SW480 (cell line): Measurements from ENCODE around the gene TM9SF1.
A peak's percentile ranks its signal among the peaks of the same experiment; 100 is the strongest.

ENCODE experiments used
- DNase-seq: peaks from one replicate; pipeline ENCODE4 v3.0.0-alpha.2; 2016; ENCODE audit warnings: low spot score

Gene TM9SF1

DNA sequence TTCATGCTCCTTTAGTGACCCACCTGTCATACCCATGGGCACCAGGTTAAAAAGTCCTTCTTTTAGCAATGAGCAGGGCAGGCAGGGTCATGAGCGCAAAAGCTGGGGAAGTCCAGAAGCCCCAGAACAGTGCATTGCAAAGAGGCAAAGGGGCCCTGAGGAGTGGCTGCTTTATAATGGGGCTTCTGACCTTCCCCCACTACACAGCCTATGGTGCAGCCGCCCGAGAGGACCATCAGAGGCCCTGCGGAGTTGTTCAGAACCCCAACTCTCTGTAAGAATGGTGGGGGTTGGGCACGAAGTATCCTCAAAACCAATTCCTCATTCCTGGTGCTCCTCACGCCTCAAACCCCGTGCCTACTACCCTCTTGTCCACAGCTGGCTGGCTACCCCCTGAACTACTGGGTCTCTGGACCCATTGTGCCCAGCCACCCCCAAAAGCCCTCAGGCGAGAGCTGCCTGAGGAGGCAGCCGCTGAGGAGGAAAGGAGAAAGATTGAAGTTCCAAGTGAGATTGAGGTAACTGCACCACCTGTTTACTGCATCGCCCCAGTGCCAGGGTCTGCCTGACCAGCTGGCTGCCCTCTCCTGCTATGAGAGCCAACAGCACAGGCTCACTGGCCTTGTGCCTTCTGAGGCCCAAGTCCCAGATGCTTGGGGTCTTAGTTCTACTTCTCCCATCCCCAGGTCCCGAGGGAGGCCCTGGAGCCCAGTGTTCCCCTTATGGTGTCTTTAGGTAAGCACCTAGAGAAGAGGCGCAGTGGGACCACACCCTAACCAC lies 16.7 kb downstream of the TM9SF1 start:
- no peak for DNase-seq

DNA sequence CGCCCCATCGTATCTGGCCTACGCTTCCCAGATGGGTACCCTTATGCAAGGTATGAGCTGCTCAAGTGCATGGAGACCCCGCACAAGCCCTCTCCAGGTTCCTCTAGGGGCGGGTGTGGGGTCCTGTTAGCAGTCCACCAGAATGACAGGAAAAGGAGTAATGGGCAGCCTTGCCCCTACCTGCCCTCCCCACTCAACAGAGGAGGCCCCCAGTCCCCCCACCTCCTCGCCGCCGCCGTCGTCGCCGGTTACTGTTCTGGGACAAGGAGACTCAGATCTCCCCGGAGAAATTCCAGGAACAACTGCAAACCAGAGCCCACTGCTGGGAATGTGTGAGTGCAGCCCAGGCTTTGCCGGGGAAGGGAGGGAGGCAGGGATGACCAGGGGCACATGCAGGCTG lies 17.4 kb downstream of the TM9SF1 start:
- DNase-seq = no peak

DNA sequence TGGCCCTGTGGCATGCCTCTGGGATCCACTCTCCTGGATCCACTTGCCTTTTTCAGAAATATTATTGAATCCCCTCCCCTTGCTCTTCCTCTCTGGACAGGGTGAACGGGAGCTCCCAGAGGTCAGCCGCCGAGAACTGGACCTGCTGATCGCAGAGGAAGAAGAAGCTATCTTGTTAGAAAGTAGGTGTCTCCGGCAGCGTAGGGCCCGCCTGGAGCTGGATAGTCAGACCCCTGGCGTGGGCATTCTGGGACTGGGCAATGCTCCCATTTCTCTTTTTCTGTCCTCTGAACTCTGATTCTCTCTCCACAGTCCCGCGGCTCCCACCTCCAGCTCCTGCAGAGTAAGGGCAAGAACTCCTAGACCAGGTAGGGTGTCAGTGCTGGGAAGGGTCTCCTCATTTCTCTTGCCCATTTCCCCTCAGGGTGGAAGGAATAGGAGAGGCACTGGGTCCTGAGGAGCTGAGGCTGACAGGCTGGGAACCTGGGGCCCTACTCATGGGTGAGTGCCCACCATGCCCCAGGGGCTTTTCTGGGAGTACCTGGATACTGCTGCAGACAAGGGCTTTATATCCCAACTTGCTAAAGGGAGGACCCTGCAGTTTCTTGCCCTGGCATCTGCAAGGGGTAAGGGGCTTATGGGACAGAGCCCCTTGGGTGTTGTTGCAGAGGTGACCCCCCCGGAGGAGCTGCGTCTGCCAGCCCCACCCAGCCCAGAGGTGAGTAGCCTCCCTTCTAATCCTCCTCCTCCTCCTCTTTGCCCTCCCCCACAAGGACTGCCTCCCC lies 18.0 kb downstream of the TM9SF1 start:
- no peak for DNase-seq

DNA sequence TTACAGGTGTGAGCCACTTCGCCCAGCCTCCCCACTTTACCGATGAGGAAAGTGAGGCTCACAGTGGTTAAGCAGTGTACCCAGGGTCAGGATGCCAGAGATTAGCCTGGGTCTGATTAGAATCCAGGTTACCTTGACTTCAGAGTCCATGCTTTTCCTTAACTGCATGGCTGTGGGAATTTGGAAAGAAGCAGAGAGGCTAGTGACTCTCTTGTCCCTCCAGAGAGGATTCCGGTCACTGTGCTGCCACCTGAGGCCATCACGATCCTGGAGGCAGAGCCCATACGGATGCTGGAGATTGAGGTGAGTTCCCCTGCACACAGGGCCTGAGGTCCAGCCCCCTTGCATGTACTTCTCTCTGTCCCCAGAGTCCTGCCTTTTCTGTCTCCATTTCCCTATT lies 18.6 kb downstream of the TM9SF1 start:
- no peak for DNase-seq

DNA sequence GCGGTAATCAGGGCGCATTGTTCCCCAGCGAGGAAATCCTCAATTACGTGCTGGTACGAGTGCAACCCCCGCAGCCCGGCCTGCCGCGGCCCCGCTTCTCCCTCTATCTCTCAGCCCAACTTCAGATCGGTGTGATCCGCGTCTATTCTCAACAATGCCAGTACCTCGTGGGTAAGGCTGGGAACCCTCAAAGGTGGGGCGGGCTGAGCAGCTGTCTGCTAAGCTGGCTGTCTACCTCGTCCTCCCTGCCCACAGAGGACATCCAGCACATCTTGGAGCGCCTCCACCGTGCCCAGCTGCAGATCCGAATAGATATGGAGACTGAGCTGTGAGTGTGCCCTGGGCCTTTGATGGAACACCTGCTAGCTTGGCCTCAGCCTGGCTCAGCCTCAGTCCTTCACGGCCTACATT lies 22.4 kb downstream of the TM9SF1 start:
- no peak for DNase-seq

DNA sequence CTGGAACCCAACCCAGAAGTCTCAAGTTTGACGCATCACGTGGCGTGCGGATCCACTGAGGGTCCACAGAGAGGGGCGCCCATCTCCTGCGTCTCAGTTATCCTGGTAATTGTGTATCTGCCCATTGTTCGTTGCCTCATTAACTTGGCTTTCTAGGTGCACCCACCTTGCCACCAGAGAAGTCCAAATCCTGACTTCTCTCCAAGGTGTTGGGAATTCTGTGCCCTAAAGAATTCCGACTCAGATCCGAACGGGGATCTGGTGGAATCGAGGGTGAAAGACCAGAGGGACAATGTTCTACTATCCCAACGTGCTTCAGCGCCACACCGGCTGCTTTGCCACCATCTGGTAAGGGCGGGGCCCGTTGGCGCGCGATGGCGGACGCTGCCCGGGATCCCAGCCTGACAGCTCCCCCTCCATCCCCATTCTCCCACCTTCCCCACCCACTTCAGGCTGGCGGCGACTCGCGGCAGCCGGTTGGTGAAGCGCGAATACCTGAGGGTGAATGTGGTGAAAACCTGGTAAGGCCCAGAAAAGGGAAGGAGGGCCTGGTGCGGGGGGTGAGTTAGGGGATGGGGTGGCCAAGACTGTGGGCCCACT lies 22.9 kb downstream of the TM9SF1 start:
- no peak for DNase-seq

DNA sequence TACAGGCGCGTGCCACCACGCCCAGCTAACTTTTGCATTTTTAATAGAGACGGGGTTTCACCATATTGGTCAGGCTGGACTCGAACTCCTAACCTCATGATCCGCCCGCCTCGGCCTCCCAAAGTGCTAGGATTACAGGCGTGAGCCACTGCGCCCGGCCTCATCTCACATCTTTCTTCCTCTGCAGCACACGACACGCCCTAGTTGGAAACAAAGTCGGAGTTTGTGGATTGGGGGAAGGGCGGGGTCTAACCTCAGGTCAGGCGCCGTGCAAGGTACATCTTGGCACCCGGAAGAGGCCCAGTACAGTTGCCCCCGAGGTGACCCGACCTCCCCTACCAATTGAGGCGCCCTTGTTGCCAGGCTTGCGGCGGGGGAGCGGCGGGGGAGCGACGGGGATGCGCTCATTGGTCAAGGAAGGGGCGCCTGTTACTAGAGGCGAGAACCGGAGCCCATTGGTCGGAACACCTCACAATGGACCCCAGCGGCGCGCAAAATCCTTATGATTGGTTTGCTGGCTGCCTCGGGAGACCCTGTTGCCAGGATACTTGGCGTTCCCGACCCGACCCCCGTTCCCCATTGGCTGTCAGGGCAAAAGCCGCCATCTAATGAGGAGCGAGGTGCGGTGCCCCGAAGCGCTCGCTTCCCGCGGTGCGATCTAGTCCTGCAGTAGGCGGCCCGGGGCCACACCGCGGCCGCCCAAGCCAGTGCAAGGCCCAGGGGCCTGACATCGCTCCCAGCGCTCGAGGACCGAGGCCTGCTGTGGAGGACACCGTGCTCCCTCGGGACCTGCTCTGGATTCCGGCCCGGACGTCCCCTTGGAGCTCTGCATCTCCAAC lies 23.6 kb downstream of the TM9SF1 start, which contains the start of gene REC8:
Gene REC8, plus strand, starts transcription at position 659 of the 839 bp plus-strand sequence. CDS start 473 bp downstream, outside the sequence.
- no peak for DNase-seq

DNA sequence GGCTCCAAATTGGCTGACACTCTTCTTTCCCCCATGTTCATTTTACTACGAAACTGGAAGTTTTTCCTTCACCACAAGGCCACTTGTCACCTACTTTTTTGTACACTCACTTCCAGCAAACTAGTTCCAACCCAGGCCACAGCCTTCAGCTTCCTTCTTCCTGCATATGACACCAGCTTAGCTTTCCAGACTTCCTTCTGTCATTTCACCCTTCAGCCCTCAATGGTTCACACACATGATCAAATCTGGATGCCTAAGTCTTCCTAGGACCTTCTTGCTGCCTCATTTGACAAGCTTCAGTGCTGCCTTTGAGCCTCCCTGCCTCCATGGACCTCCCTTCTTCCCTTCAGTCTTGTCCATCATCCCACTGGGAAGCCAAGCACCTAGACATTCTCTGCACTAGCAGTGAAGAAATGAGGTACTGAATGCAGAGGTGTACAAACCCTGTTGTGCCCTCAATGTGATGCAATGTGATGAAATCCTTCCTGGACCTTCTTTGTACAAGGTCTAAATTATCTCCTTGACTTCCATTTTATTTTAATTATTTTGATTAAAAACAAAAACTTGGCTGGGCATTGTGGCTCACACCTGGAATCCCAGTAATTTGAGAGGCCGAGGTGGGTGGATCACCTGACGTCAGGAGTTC lies 27.6 kb downstream of the TM9SF1 start:
- DNase-seq = no peak

DNA sequence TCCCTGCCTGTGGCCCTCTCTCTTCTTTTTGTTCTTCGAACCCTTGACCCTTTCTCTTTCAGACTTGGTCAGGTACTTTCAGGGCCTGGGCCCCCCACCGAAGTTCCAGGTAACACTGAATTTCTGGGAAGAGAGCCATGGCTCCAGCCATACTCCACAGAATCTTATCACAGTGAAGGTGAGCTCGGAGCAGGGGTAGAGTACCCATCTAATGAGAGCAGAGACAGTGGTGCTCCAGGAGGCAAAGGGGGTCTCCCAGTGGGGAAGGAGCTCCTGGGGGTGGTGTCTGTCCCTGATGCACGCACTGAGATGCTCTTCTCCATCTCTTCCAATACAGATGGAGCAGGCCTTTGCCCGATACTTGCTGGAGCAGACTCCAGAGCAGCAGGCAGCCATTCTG lies 29.5 kb downstream of the TM9SF1 start:
- no peak for DNase-seq

DNA sequence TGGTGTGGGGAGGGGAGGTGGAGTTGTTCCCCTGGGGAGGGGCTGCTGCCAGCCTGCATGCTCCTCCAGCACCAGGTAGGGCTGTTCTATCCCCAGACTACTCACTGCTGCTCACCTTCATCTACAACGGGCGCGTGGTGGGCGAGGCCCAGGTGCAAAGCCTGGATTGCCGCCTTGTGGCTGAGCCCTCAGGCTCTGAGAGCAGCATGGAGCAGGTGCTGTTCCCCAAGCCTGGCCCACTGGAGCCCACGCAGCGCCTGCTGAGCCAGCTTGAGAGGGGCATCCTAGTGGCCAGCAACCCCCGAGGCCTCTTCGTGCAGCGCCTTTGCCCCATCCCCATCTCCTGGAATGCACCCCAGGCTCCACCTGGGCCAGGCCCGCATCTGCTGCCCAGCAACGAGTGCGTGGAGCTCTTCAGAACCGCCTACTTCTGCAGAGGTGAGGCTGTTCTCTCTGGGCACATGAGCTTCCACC lies 30.7 kb downstream of the TM9SF1 start:
- no peak for DNase-seq

DNA sequence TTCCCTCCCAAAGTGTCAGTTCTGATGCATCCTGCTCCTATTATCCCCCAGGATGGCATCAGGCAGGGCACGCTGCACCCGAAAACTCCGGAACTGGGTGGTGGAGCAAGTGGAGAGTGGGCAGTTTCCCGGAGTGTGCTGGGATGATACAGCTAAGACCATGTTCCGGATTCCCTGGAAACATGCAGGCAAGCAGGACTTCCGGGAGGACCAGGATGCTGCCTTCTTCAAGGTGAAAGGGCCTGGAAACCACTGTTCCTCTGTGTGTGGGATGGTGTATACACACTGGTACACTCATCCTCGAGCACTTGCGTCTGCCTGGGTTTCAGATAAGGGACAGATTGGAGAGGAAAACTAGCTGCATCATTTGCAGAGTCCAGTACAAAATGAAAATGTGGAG lies 33.1 kb downstream of the TM9SF1 start:
- no peak for DNase-seq

DNA sequence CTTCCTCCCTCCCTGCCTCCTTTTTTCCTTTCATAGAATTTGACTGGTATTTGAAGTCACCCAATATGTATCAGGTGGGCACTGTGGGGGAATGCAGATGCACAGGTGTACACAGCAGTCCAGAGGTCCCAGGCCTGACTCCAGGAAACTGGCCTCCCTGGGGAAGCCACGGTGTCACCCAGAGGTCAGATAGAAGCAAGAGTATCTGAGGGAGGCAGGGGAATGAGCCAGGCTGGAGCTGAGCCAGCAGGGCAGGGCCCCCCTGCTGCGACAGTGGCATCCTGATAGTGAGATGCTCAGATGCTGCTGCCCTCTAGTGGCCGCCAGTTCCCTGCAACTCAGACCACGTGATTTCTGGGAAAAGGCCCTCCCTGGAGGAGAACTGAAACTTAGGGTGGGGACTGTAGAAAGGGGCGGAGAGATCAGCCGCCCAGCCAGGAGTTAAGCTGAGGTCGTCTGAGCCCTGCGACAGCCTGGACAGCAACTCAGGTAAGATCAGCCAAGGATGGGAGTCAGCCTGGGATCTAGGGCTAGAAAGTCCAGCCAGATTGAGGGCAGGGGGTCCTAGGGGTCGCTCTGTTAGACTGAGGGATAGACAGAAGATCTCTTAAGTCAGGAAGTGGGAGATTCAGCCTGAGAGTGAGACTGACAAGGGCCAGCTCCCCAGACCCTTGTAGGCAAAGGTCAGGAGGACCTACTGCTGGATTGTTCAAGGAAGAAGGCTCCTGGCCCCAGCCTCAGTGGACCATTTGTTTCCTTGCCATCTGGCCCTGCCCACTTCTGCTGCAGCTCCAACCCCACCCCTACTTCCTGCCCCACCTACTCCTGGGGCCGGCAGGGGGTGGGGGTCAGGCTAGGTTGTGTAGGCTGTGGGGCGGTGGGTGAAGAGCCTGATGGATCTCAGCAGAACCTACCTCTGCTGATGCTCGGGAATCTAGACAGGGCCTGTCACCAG lies 34.1 kb downstream of the TM9SF1 start, which contains the start of gene IRF9:
Gene IRF9, plus strand, starts transcription at position 416 of the 955 bp plus-strand sequence. CDS start 880 bp downstream, outside the sequence.
- peak; percentile 90 for DNase-seq

DNA sequence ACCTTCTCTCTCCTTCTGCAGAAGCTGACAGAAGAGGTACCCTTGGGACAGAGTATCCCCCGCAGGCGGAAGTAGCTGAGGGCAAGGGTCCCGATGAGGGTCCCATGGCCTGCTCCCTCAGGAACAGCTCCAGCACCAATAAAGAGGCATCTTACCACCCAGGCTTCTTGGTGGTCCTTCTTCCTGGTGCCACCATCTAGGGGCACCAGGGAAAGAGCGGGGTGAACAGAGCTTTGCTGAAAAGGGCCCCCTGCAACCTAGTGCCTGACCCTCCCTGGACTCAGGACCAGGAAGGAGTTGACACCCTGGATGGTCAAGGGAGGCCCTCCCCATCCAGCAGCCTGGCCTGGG lies 34.8 kb downstream of the TM9SF1 start:
- DNase-seq = no peak

DNA sequence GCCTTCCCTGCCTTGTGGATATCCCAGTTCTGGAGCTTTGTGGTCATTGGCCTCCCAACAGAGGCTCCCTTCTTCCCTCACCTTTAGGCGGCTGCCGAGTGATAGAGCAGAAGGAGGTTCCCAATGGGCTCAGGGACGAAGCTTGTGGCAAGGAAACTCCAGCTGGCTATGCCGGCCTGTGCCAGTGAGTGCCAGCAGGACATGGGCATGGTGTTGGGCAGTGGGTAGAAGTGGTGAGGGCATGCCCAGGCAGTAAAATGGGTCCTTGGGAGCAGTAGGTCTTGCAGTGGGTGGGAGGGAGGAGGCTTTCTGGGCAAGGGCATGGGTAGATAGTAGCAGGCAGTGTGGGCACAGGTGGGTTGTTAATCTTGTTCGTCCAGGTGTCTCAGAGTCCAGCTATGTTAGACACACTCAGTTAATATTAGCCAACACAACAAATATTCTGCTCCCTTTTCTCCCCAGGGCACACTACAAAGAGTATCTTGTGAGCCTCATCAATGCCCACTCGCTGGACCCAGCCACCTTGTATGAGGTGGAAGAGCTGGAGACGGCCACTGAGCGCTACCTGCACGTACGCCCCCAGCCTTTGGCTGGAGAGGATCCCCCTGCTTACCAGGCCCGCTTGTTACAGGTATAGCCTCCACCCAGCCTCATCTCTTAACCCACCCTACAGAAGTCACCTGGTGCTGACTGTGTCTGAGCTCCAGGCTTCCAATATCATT lies 35.3 kb downstream of the TM9SF1 start:
- DNase-seq = no peak

DNA sequence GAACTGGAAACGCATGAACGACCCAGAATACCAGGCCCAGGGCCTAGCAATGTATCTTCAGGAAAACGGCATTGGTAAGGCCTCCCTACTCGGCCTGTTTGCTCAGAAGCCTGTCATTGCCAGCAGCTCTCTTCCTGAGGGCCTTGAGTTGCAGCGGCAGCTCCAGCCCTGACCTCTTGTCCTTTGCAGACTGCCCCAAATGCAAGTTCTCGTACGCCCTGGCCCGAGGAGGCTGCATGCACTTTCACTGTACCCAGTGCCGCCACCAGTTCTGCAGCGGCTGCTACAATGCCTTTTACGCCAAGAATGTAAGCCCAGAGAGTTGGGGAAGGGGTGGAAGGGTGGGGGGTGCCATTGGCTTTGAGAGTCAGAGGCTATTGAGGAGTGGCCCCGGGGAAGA lies 37.9 kb downstream of the TM9SF1 start:
- no peak for DNase-seq

DNA sequence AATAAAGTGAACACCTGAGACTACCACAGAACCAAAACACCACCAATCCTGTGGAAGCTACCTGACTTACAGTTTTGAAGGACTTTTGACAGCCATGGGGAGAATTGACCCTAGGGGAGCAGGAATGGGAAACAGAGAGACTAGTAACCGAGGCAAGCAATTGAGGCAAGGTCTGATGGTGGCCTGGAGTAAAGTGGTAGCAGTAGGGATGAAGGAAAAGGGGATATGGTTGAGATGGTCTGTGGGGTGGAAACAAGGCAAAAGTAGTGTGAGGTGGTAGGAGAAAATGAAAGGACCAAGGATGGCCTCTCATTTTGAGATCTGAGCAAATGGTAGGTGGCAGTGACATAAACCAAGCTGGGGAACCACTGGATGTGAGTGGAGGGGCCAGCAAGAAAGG lies 38.4 kb downstream of the TM9SF1 start:
- no peak for DNase-seq

DNA sequence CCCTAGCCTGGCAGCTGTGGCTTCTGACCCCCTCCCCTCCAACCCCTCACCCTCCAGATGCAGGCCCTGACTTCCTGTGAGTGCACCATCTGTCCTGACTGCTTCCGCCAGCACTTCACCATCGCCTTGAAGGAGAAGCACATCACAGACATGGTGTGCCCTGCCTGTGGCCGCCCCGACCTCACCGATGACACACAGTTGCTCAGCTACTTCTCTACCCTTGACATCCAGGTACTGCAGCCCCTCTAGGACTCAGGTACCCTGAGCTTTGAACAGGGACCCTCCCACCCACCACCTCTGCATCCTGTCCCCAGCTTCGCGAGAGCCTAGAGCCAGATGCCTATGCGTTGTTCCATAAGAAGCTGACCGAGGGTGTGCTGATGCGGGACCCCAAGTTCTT lies 40.1 kb downstream of the TM9SF1 start:
- DNase-seq = no peak

DNA sequence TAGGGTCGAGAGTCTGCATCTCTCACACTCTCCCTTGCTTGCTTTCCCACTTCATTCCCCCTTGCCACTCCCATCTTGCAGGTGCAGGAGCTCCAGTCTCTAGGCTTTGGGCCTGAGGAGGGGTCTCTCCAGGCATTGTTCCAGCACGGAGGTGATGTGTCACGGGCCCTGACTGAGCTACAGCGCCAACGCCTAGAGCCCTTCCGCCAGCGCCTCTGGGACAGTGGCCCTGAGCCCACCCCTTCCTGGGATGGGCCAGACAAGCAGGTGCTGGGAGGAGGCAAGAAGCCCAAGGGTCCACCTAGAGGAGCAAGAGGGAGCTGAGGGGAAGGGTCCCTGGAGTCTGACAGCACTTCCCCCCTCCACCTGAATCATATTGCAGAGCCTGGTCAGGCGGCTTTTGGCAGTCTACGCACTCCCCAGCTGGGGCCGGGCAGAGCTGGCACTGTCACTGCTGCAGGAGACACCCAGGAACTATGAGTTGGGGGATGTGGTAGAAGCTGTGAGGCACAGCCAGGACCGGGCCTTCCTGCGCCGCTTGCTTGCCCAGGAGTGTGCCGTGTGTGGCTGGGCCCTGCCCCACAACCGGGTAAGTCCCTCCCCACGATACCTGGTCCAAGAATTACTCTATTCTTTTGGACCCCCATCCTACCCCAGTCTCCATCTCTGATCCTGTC lies 43.7 kb downstream of the TM9SF1 start:
- no peak for DNase-seq

DNA sequence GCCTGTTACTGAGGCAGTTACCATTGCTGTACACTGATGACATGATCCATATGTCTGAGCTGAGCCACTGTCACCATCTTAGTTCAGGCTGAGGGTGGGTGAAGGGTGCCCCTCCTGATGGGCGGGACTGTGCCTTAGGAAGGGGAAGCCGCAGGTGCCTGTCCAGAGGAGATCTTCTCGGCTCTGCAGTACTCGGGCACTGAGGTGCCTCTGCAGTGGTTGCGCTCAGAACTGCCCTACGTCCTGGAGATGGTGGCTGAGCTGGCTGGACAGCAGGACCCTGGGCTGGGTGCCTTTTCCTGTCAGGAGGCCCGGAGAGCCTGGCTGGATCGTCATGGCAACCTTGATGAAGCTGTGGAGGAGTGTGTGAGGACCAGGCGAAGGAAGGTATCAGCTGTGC lies 44.2 kb downstream of the TM9SF1 start:
- DNase-seq = no peak
